AG09319 (cell line): ENCODE data around the gene COPE.
"Not testable (repeated sequence)": the region's sequence is repeated elsewhere in the genome, so short reads cannot be mapped to it uniquely, and the experiment has no call there.

ENCODE experiments used
- DNase-seq: peaks from one replicate; pipeline ENCODE4 v3.0.0-alpha.2; 2010; ENCODE audit warnings: low read depth; ENCODE audit errors: extremely low read depth
- CTCF ChIP-seq: IDR thresholded peaks from 2 replicates; pipeline ENCODE4 v1.5.1; 2011; ENCODE audit warnings: low read depth, mild to moderate bottlenecking, inconsistent platforms, low read length, moderate library complexity

The COPE gene

DNA sequence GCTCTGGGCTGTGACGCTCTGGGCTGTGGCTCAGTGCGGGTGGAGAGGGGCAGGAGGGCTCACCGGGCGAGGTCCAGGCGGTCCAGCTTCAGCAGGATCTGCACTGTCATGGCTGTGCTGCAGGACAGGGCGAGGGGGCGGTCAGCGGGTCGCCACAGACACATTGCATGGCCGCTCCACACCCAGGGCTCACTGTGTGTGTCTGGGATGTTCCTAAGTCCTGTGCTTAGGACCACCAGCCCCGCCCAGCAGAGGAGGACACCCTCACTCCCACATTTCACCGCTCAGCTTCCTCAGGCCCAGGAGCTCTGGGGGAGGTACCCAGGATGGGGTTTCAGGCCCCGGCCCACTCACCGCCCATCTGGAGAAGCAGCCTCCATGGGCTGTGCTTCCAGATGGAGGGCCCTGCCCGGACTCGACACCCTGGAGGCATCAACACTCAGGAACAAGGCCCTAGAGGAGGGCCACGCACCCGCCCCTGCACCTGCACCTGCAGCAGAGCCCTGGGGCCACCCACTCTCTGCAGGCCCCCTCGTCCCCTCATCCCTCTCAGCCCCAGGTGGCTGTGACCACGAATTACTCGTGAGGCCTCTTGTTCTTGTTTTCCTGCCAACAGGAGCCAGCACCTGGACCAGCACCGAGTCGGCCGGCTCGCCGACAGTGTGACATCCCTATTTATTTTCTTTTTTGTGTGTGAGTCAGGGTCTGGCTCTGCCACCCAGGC is 13.5 kb downstream of the COPE start:
- TF ChIP-seq CTCF = no peak
- no peak for DNase-seq

DNA sequence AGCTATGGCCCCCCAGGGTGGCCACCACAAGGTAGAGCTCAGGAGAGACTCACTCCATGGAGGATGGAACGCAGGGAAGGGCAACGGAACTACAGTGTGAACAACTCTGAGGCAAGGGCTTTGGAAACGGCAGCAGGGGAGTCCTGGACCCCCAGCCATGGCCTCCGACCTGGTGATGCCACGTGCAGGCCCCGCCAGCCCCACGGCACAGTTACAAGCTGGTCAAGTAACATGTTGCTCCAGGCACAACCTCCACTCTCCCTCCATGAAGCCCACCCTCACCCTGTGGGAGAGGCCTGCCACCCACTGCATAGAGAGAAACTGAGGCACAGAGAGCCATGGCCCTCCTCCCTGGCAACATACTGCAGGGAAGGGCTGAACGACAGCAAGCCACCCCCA is 14.1 kb downstream of the COPE start:
- TF ChIP-seq CTCF = no peak
- DNase-seq = no peak

DNA sequence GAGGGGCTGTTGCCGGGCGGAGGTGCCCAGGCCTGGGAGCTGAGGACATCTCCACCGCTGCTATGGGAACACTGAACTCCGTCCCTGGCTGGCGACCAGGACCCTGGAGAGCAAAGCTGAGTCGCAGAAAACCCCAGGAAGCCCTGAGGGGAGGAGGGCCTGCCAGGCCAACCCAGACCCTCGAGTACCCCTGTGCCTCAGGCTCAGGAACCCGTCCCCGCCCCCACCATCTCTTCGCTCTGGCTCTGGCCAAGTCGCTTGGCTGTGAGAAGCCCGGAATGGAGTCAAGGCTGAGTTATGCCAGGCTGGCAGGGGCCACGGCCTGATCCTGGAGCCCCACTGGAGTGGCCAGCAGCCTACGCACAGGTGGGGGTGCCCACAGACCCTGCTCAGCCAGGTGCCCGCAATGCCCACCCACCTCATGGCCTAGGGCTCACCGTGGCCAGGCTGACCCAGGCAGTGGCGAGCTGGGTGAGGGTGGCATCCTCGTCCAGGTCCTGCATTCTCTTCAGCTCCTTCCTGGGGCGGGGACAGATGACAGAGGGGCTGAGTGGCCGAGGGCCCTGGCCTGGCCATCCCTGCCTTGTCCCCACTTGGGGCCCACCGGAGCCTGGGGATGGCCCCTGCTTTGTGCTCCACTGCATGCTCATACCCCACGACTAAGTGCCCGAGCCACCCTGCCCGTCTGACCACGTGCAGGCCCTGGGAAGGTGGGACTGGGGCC is 14.7 kb downstream of the COPE start:
- TF ChIP-seq CTCF = no peak
- no peak for DNase-seq

DNA sequence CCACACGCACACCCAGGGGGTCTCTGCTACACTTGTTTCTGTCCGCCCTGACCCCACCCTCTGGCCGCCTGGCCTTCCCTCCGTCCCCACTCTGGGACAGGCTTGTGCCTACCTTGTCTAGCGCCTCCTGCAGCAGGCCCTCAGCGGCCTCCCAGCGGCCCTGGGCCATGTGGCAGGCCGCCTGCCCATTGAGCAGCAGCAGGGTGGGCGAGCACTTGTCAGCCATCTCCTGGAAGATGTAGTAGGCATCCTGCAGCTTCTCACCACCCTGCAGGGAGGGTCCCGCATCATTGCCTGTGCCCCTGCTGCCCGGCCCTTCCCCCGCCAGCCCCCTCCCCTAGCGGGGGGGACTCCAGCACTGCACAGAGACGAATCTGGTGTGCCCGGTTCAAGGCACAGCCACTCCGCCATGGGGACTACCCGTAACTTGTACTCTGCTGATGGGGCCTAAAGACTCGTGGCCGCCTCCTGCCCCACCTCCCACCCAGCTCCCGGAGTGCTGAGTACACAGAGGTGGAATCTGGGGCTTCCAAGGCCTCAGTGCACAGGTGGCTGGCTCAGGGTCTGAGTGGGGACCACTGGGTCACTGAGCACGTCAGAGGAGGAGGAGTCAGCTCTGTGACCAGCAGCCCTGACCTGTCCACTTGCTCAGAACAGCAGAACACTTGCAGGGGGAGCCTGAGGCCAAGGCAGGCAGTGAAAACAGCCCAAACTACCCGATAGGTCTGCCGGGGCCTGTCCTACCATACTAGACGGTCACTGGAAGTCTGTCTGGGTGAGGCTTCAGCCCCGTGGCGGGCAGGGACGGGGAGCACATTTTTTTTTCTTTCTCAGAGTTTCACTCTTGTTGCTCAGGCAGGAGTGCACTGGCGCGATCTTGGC is 15.8 kb downstream of the COPE start:
- DNase-seq = no peak
- TF ChIP-seq CTCF = no peak

DNA sequence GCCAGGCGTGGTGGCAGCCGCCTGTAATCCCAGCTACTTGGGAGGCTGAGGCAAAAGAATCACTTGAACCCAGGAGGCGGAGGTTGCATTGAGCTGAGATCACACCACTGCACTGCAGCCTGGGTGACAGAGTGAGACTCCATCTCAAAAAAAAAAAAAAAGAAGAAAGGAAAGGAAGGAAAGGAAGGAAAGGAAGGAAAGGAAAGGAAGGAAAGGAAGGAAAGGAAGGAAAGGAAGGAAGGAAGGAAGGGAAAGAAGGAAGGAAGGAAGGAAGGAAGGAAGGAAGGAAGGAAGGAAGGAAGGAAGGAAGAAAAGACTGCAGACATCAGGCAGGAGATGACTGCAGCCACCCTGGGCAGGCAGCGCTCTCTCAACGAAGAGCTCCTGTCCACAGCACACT is 16.7 kb downstream of the COPE start:
- not testable (repeated sequence) for DNase-seq

- no peak for DNase-seq
- no peak for TF ChIP-seq CTCF
Measured at GRCh38 chr19:18901491-18901890, 17.7 kb downstream of the COPE start.

DNA sequence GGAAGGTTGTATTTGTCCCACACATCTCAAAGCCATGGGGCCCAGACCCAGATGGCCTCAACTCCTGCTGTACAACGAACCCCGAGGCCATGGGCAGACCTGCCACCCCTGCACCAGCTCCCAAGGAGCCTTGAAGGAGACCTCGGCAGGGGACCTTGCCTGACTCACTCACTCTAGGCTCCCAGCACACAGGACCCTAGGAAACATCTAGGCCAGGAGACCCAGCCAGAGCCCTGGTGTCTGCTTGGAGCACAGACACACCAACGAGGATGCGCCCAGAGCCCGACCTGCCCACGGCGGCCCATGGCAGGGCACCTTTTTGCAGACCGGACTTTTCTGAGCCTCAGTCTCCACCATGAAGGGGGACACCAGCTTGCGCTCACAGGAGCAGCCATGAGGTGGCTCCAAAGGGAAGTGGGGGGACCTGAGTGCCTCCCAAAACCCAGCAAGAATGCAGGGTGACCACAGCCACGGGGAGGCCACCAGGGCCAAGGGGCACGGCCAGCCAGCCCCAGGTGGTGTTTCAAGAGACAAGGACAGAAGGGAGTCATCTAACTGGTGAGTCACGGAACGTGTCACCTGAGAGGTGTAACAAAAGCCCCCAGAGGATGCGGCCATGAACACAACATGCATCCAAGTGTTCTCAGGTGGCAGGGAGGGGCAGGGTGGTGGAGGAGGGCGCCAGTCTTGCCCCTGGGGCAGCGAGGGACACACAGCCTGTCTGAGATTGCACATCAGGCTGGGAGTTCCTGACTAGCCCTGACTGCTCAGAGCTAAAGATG is 18.3 kb downstream of the COPE start:
- no peak for TF ChIP-seq CTCF
- DNase-seq = no peak
